ENCODE results near the gene PPFIA3. TPM values are rescaled to one million over a fixed set of nuclear protein-coding genes. Genes with fewer than 3 reads are reported as not detected.

The PPFIA3 gene
- total and polyA plus RNA-seq, 2 of the 8 experiments (the other 6 are each of a cell fraction or from before 2014, with no cell fraction given) = 15.9 to 25.3 TPM

DNA sequence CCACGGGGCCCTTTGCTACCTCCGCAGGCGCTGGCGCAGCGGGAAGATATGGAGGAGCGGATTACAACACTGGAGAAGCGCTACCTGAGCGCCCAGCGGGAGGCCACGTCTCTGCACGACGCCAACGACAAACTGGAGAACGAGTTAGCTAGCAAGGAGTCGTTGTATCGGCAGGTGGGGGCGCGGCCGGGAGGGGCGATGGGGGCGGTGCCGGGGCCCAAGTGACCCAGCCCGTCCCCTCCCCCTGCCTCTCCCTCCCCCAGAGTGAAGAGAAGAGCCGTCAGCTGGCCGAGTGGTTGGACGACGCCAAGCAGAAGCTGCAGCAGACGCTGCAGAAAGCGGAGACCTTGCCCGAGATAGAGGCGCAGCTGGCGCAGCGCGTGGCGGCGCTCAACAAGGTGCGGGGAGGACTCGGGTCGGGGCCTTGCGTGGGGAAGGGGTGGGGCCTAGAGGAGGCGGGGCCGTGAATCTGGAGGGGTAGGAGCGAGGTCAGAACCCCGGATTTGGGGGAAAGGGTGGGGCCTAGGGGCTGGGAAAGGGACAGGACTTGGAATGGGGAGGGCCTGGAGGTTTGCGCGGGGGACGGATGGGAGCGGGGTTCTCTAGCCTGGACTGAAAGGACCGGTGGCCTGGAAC lies 13.7 kb downstream of the PPFIA3 start:
- H4K8ac ChIP-seq (ENCODE audit: extremely low read depth, insufficient read depth, low read length) = no peak overlapping the region
- H3K23ac ChIP-seq (ENCODE audit: insufficient read length) = no peak overlapping the region
- H2AFZ ChIP-seq (ENCODE audit: low read length) = no peak overlapping the region
- no peaks in the 10 kb centered on the region for H3K79me1 ChIP-seq (ENCODE audit: low read depth, low read length)
- no peak overlapping the region for H2BK20ac ChIP-seq (ENCODE audit: low read length)
- peaks cover 13% of the 10 kb centered on the region for H3K23me2 ChIP-seq (ENCODE audit: low read depth, low read length)
- H4K20me1 ChIP-seq (replicated peaks in 1 of 2; ENCODE audit: control insufficient read depth in 1 of 2, insufficient read depth in 2 of 2, low read length in 2 of 2) = peaks cover 0 to 3% of the 10 kb centered on the region in 2 experiments
- FAIRE-seq (no peak), DNase-seq (ENCODE audit: low read depth in 1 of 2, low spot score in 2 of 2) (peak in 1 of 2 experiments; percentile 72)
- H3K18ac ChIP-seq (ENCODE audit: extremely low read depth, low read length) = no peak overlapping the region; the same call in none of the 2 replicates
- no peak overlapping the region for H3K9ac ChIP-seq (replicated peaks in 1 of 4; ENCODE audit: extremely low read depth in 1 of 4, low read depth in 3 of 4, low read length in 3 of 4)
- ChIA-PET POLR2A (ENCODE audit: partially characterized antibody) (interaction anchor here (0.6 to 5.8 kb wide), 8 partner anchors 12 to 56 kb away, joined by 3 to 47 read pairs (median 4); partner anchors contain the start of genes LIN7B and PPFIA3), CTCF (ENCODE audit: partially characterized antibody) (interaction anchor here (0.7 to 9.7 kb wide), 13 partner anchors 11 to 93 kb away, joined by 3 to 99 read pairs (median 3); partner anchors contain the start of gene HRC)
- no peak overlapping the region for H2BK15ac ChIP-seq (ENCODE audit: low read length)
- no peak overlapping the region for H2BK12ac ChIP-seq (ENCODE audit: low read depth, low read length)
- no peaks in the 10 kb centered on the region for H3K9me3 ChIP-seq (ENCODE audit: insufficient read depth in 2 of 2, low read depth in 1 of 2, low read length in 1 of 2)
- H3K36me3 ChIP-seq (ENCODE audit: control insufficient read depth in 2 of 4, insufficient read depth in 4 of 4, low read length in 3 of 4) = peaks cover 0 to 8% (median 2%) of the 10 kb centered on the region in 4 experiments; a peak in 2 of 8 replicates
- H3K4me2 ChIP-seq (ENCODE audit: insufficient read depth in 1 of 2, low read depth in 2 of 2, low read length in 2 of 2) = peak overlapping the region; percentile 61 to 62
- WGBS, 2 experiments (ENCODE audit: extremely low coverage in 1 of 2, insufficient coverage in 1 of 2, insufficient read length in 1 of 2, insufficient replicate concordance in 2 of 2, low coverage in 1 of 2, low lambda C conversion rate in 2 of 2, missing lambda C conversion rate in 1 of 2) = 25% methylated on average over 22 of the region's 49 CpGs; no CpG with 5 or more reads in 1 of the 2 experiments
- no peak overlapping the region for H2BK120ac ChIP-seq (replicated peaks; ENCODE audit: low read depth, low read length)
- H2AK5ac ChIP-seq (ENCODE audit: low read depth, low read length) = no peak overlapping the region
- H4K5ac ChIP-seq (ENCODE audit: insufficient read length, low read depth, low read length) = no peak overlapping the region
- H3K56ac ChIP-seq (replicated peaks; ENCODE audit: insufficient read length, low read depth, low read length) = no peak overlapping the region
- H3K27ac ChIP-seq (ENCODE audit: low read depth, low read length) = no peak overlapping the region
- H3K27me3 ChIP-seq (replicated peaks in 1 of 4; ENCODE audit: control insufficient read depth in 3 of 4, extremely low read depth in 1 of 4, insufficient read depth in 3 of 4, low read length in 3 of 4) = no peaks in the 10 kb centered on the region
- no peaks in the 10 kb centered on the region for H3K79me2 ChIP-seq (ENCODE audit: control insufficient read depth in 1 of 2, insufficient read depth in 2 of 2, low read length in 2 of 2)
- peaks cover 4 to 17% (median 9%) of the 10 kb centered on the region in 4 experiments for H3K4me1 ChIP-seq (replicated peaks in 1 of 4; ENCODE audit: control insufficient read depth in 3 of 4, insufficient read depth in 4 of 4, low read length in 3 of 4)
- no peak overlapping the region for H4K91ac ChIP-seq (replicated peaks; ENCODE audit: insufficient read length, low read length)
- no peak overlapping the region for H3K4ac ChIP-seq (replicated peaks; ENCODE audit: insufficient read length, low read depth, low read length)
- peak overlapping the region; percentile 49; the same call in 1 of the 2 replicates for H2BK5ac ChIP-seq (ENCODE audit: low read depth, low read length)
- H3K4me3 ChIP-seq (ENCODE audit: extremely low read depth in 1 of 4, insufficient read depth in 2 of 4, low read depth in 3 of 4, low read length in 4 of 4) = peak overlapping the region in 3 of 4 experiments; percentile 26 to 55 (median 27); a peak in 6 of 8 replicates
- no peak overlapping the region for H3K14ac ChIP-seq (ENCODE audit: insufficient read length)
- TF ChIP-seq CREB1 (IDR thresholded peaks at IDR 0.05) (no peak), SRF (IDR thresholded peaks at IDR 0.05; ENCODE audit: low read depth, low read length) (no peak), EZH2 (IDR thresholded peaks at IDR 0.05; ENCODE audit: low read depth, low read length, severe bottlenecking) (no peak), CHD1 (IDR thresholded peaks at IDR 0.05; ENCODE audit: low read depth, low read length) (no peak), RNF2 (IDR thresholded peaks at IDR 0.05; ENCODE audit: borderline replicate concordance, low read depth, low read length, missing control alignments, poor library complexity, severe bottlenecking) (no peak), NRF1 (IDR thresholded peaks at IDR 0.05; ENCODE audit: low read depth, low read length) (no peak), SUZ12 (IDR thresholded peaks at IDR 0.05; ENCODE audit: low read length) (no peak), TAF1 (IDR thresholded peaks at IDR 0.05; ENCODE audit: low read depth, low read length) (no peak), CEBPB (IDR thresholded peaks at IDR 0.05; ENCODE audit: low read depth, low read length) (no peak), GTF2F1 (IDR thresholded peaks at IDR 0.05; ENCODE audit: borderline replicate concordance, low read depth, low read length) (no peak), SIRT6 (IDR thresholded peaks at IDR 0.05; ENCODE audit: low read length) (no peak), KDM4A (IDR thresholded peaks at IDR 0.05; ENCODE audit: low read depth, low read length, severe bottlenecking) (peak; percentile 38), JUN (IDR thresholded peaks at IDR 0.05; ENCODE audit: low read depth, low read length) (no peak)

Data from H1 (cell line).